Small intestine (tissue), 4 donors: Measurements from ENCODE around the gene AP1B1. TPM values are rescaled to one million over a fixed set of nuclear protein-coding genes. Genes with fewer than 3 reads are reported as not detected.

Experiments
- polyA plus RNA-seq, 4 donors: library from polyadenylated mRNA; stranded (reverse) in 3 of 4; unstranded in 1 of 4; fragments of 200-250 nt in 3 of 4; fragments of 120-200 nt in 1 of 4; gene quantifications; one replicate each; pipeline versions ENCODE4 v1.2.1 to v1.2.3, GENCODE V29; 2013
- donor health status: healthy with polysubstance abuse.
- donor health status: Bipolar disorder and iron deficiency.
- donor health status: healthy.

AP1B1 gene
- polyA plus RNA-seq, 4 donors = 51.6 to 61.6 (median 57.6) TPM

Other genes with a start within 250 kb of the AP1B1 start
- 100 to 1,000 TPM in 1 of 4 donors, 1 to 10 TPM in 2, not detected in 1; 2.7 to 131 (median 4.7) TPM for gene EMID1, start 182.7 kb downstream of the AP1B1 start, polyA plus RNA-seq
- 10 to 100 TPM; 13.6 to 43.1 (median 18.3) TPM for gene RHBDD3, start 120.6 kb downstream of the AP1B1 start, polyA plus RNA-seq
- 100 to 1,000 TPM; 145 to 245 (median 186) TPM for gene EWSR1, start 120.3 kb downstream of the AP1B1 start, polyA plus RNA-seq
- gene GAS2L1, start 81.9 kb downstream of the AP1B1 start, polyA plus RNA-seq = 10 to 100 TPM in 3 of 4 donors, 1 to 10 TPM in 1; 3.9 to 49.0 (median 29.0) TPM
- gene RASL10A, start 72.9 kb downstream of the AP1B1 start, polyA plus RNA-seq = 1 to 10 TPM in 3 of 4 donors, under 1 TPM in 1; 0.74 to 4.1 (median 3.8) TPM
- under 1 TPM in 2 of 4 donors, not detected in 2; 0.04 to 0.43 TPM for gene RFPL1, start 50.0 kb upstream of the AP1B1 start, polyA plus RNA-seq
- 1 to 10 TPM in 2 of 4 donors, not detected in 2; 1.9 to 4.7 TPM for gene NEFH, start 91.6 kb upstream of the AP1B1 start, polyA plus RNA-seq
- gene THOC5, start 165.2 kb upstream of the AP1B1 start, polyA plus RNA-seq = 10 to 100 TPM; 20.3 to 27.3 (median 22.5) TPM
- 100 to 1,000 TPM in 1 of 4 donors, 10 to 100 TPM in 3; 53.2 to 145 (median 87.2) TPM for gene NIPSNAP1, start 192.5 kb upstream of the AP1B1 start, polyA plus RNA-seq
- 10 to 100 TPM in 2 of 4 donors, 1 to 10 TPM in 2; 6.5 to 14.7 (median 9.8) TPM for gene NF2, start 215.1 kb upstream of the AP1B1 start, polyA plus RNA-seq